ENCODE measurements around the gene MED12L.

DNA sequence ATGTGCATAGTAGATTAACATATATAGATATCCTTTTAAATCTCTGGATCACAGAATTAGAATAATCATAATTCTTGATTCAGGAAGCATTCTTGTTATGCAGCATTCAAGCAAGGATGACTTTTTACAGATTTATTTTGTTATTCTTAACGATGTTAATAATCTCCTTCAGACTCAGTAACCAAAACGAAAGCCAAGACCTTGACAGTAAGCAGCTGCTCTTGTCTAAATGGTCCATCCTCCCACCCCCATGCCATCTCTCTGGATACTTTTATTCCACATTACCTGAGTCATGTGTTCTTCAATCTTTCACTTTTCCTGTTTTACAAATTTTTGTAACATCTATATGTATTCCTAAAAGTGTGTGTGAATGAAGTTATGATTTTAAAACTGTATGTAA lies 150.9 kb downstream of the MED12L start:
- TF ChIP-seq, protein P1, sequence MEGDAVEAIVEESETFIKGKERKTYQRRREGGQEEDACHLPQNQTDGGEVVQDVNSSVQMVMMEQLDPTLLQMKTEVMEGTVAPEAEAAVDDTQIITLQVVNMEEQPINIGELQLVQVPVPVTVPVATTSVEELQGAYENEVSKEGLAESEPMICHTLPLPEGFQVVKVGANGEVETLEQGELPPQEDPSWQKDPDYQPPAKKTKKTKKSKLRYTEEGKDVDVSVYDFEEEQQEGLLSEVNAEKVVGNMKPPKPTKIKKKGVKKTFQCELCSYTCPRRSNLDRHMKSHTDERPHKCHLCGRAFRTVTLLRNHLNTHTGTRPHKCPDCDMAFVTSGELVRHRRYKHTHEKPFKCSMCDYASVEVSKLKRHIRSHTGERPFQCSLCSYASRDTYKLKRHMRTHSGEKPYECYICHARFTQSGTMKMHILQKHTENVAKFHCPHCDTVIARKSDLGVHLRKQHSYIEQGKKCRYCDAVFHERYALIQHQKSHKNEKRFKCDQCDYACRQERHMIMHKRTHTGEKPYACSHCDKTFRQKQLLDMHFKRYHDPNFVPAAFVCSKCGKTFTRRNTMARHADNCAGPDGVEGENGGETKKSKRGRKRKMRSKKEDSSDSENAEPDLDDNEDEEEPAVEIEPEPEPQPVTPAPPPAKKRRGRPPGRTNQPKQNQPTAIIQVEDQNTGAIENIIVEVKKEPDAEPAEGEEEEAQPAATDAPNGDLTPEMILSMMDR (IDR thresholded peaks at IDR 0.05) = no peak
- TF ChIP-seq EP300 (IDR thresholded peaks at IDR 0.05) = no peak

All from gastroesophageal sphincter (tissue), 3 donors.